GM18909 (cell line): ENCODE measurements around the gene PLCB4.

ENCODE experiments used
- ATAC-seq: cut with Tn5 transposase; IDR thresholded peaks from one replicate; pipeline ENCODE4 v1.9.1; 2021; ENCODE audit warnings: mild to moderate bottlenecking; ENCODE audit not compliant: unreplicated experiment, poor library complexity

The PLCB4 gene

DNA sequence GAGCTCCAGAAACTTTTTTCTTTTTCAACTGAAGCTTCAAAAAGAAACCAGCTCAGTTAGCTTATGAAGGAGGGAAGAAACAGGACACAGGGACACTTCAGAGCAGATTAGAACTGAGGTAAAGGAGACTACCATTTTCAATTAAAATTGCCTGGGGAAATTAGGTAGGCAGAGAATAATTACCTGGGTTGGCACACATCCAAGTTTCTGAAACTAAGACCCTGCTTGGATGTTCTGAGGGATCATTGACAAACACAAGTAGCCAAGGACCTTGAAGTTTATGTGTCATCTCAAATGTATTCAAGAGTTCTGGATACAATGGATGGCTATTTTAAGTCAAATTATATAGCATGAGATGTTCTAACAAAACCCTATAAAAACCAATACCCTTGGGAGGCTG, 137.6 kb downstream of the PLCB4 start:
- no peak for ATAC-seq

- no peak for ATAC-seq
These were observed 138.4 kb downstream of the PLCB4 start for GRCh38 chr20:9207253-9207652.

DNA sequence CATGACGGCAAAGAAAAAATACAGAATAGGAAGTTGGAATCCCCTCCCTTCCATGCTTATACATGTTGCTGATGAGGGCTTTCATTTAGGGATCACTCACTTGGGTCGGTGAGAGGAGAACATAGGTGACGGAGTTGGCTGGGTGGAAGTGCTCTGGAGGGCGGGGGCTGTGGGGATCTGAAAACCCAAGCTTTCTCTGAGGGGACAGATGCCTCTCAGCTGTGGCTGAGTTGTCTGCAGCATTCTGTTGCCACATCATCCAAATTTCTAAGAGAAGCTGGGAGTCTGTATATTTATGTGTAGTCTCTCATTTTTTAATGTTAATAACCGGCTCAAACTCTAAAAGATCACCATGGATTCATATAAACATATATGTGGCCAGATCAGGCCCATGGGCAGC, 141.5 kb downstream of the PLCB4 start:
- no peak for ATAC-seq

DNA sequence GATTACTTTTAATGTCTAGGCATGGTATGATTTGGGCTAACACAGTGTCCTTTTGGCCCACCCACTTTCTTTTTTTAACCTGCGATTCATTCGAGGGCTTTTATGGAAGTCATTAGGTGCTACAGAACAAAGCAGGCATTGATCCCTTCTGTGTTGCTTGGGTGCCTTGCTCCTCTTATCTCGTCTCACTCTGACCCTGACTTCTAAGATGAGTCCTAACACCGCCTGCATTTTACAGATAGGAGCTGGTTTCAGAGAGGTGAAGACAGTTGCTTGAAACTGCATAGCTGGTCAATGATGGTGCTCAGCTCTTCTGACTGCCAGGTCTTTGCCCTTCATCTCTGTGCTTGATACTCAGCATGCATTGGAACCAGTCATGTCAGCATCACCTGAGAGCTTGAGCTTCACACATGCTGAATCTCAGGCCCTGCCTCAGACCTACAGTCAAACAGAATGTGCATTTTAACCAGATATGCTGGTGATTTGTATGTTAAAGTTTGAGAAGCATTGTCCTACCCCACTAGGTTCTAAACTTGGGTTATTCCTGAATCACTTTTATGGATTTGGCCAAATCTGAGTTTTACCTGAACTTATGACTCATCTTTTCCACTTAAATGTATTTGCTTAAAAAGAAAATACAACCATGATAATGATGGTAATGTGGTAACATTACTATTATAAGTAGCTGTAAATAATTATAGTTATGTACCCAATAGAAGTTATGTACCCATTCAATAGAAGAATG, 142.3 kb downstream of the PLCB4 start:
- no peak for ATAC-seq

DNA sequence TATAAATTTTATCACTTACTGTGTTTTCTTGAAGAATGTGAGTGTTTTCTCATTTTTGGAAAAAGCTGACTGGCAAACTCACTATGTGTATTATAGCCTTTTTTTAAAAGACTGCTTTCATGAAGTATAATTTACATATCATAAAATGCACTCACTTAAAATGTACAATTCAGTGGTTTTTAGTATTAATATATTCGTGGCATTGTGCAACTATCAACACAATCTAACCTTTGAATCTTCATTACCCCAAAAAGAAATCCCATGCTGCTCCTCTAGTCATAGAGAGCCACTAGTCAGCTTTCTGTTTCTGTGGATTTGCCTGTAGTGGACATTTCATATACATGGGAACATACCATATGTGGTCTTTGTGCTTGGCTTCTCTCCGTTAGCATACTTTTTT, 143.8 kb downstream of the PLCB4 start:
- ATAC-seq: no peak

DNA sequence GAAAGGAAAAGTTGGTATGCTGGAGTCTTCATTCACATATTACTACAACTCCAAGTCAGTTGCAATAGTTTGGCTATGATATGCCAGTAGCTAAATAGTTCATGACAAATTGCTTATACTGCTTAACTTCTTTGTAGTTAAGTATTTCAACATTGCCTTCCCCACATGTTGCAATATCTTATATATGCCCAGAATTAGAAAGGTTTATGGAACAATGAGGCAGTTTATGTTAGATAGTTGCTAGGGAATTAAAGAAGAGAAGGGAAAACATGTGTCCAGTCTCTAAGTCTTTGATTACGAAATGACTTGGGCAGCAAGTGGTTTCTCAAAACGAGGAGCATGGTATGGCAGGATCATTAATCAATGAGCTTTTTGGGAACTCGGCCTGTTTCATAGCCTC, 145.8 kb downstream of the PLCB4 start:
- no peak for ATAC-seq

DNA sequence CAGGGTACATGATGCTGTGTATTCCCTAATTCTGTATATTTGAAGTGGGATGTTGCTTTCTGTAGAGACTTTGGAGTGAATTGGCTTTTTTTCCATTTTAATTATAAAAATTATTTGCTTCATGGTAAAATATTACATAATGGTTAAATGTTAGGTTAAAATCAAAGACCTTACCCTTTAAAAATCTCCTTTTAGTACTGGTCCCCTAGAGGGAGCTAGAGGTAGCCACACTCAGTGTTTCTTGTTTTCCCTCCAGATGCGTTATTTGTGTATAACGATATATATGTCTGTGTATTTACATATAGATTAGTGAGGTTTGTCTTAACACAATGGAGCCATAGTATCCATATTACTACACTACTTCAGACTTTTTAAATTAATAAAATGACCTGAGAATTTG, 146.7 kb downstream of the PLCB4 start:
- ATAC-seq: no peak

DNA sequence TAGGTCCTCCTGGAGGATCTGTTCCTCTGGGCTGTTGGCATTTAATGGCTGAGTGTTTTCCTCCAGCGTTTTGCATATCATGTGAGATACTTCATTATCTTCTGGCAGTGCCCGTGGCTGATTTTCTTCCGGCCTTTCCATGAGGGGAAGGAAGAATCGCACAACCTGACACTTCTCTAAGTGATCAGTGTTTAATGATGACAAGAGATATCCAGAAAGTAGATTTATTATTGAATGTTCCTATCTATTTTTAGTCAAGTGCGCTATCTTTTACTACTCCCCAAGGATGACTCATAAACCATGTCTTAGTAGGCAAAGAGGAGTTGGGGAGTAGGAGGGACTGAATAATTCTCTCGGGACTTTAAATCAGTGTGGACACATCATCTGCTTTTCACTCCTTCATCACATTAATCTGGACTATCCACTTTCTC, 149.7 kb downstream of the PLCB4 start:
- ATAC-seq: no peak

DNA sequence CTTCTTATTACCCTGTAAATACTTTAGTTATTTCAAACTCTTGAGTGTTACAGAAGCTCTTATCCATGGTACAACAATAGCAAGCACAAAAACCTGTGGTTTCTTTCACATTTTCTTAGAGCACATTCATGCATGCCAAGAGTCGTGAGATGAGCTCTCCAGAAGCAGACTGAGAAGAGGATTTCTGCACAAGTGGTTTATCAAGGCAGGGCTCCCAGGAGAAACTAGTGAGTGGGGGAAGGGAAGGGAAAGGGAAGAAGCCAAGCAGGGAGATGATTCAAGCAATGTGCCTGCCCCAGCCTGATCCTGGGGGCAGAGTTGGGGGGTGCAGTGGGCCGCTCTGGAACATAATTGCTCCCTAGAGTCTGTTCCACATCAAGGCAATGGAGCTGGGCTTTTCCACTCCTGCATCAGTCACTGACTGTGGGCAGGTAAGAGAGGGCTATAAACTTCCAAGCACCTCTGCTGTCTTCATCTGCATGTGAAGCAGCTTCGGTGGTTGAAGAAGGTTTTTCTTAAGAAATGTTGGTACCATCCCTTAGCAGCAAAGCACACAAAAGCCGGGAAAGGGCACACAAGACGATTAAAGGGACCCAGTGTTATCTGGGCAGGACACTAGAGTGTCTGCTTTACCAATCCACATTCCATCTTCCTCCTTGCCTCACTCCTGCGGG, 152.1 kb downstream of the PLCB4 start:
- ATAC-seq: no peak

DNA sequence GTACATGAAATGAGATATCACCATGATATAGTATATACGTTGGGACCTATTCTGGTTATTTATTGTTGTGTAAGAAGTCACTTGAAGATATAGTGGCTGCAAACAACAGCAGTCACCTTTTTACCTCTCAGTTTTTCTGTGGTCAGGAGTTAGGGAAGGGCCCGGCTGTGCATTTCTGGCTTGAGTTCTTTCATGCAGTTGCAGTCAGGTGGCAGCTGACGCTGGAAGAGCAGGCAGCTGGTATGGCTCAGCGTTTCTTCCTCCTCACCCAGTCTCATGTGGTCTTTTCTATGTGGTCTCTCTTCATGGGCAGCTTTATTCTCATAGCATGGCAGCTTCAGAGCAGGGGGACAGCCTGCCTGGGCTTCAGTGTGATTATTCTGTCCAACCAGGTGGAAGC, 154.4 kb downstream of the PLCB4 start:
- ATAC-seq: no peak

DNA sequence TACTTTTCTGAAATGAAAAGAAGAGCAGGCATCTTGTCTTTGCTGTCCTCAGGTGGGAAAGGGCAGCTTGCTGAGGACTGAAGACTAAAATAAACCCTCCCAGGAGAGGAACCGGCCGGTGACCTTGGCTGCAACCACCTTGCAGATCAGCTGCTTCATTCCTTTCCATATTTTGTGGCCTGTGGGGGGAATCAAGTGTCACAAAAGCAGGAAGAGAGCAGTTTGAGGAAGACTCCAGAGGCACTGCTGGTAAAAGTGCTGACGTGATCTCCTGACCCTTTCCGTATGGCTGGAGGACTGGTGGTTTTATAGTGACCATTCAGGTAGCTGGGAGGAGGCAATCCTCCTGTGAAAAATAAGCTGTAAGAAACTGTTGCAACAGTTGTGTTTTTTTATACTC, 157.0 kb downstream of the PLCB4 start:
- no peak for ATAC-seq

- ATAC-seq: no peak
These were observed 159.2 kb downstream of the PLCB4 start for GRCh38 chr20:9227896-9228615.

- no peak for ATAC-seq
These were observed 160.0 kb downstream of the PLCB4 start for GRCh38 chr20:9228774-9229450.

DNA sequence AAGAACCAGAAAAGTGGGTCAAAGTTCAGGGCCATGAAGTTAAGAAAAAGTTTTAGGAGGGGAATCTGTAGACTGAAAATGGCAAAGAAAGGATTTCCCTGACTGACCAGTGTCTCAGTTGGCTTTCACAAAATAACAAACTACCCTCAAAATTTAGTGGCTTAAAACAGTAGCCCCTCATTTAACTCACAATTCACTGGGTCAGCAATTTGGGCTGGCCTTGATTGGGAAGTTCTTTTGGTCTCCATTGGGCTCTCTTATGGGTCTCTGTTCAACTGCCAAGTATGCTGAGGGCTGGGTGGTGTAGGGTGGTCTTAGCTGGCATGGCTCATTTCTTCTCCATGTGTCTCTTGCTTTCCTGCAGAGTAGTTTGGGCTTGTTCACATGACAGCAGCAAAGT, 161.5 kb downstream of the PLCB4 start:
- ATAC-seq: no peak

DNA sequence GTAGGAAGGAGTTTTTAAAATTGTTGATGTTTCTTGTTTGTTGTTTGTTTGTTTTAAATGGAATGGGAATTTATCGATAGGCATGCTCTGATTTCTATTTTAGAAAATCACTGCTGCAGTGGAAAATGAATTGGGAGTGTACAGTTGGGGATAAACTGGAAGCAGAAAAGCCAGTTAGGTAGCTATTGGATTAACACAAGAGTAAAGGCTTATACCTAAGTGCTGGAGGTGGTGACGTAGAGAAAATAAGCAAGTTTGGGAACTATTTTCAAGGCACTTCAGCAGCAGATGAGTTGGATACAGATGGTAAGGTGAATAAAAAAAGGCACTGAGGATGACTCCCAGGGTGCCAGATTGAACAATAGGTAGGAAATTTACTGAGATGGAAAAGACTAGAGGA, 164.9 kb downstream of the PLCB4 start:
- ATAC-seq: no peak

DNA sequence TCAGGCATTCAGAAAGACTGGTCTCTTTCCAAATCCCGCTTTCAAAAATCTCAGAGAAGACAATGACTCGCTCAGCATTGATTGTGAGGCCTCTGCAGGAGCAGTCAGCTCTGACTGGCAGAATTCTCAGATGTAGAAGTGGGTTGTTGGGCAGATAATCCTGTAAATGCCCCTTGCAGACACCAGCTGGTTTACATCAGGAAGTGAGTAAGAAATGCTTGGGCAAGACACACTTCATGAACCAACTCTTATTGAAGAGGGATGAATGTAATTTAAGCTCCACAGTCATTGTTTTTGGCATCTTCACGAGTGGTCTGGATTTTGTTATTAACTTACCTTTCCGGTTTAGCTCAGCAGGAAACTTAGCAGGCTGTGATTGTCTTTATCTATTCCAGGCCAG, 166.6 kb downstream of the PLCB4 start:
- ATAC-seq: no peak

DNA sequence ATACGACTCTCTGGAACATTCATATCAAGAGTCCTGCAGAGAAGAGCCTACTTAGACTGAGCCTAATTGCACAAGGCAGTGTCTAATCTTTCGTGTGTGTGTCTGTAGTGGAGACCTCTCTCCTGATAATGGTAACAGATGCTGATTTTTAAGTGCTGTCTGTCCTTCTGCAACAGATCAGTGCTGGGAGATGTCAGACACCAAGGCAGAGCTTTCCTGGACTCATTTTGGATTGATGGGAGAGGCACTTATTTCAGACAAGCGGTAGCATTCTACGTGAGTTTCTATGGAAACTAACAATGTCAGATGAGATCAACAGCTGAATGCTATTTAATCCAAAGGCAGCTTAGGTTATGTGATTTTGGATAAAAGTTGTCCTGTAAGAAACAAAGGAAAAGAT, 167.6 kb downstream of the PLCB4 start:
- no peak for ATAC-seq

- no peak for ATAC-seq
These were observed 172.4 kb downstream of the PLCB4 start for GRCh38 chr20:9241232-9241692.

GRCh38 chr20:9241721-9242427, 173.0 kb downstream of the PLCB4 start:
- no peak for ATAC-seq

GRCh38 chr20:9243986-9244385, 175.1 kb downstream of the PLCB4 start:
- no peak for ATAC-seq
